CD4-positive, alpha-beta T cell treated with Interleukin-21 for 1 hour (primary cell): ENCODE measurements around the gene C6orf89.

Experiments used
- DNase-seq: peaks from one replicate; pipeline ENCODE4 v3.0.0-alpha.2; 2020

The C6orf89 gene

DNA sequence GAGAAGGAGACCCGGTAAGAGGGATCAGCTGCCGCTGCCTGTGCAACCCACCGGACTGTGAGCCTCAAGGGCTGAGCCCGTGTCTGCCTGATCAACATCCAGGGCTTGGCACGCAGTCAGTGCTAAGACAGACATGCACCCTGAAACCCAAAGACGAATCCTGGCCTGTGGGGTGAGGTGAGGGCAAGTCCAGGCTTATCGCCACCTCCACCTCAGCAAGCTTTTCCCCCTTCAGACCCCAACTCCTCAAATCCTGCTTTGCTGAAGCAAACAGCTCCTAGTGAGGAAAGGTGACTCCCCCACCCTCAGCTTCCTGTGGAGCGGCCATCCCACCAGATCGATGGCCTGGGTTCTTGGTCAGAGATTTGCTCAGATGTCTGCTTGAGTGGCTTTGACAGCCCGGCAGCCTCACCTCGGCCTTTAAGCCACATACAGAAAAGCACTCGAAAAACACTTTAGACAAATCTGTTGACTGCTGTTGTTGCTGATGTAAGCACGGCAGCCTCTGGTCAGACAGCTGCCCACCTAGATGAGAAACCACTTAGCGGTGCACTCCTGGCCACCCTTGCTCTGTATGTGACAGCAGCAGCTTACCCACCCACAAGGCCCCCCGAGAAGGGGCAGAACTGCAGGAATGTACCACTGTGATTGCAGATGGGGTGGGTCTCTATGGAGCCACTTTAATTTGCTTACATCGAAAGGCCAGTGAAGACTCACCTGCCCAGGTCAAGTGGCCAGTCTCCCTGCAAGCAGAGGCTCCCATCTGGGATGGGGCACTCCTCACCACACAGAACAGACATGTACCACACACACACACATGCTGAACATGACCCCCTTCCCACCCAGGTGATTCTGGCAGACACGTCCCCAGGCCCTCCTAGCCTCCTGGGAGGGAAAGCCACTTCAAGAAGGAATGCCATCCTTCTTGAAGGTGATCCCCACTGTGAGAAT lies 85.4 kb downstream of the C6orf89 start:
- DNase-seq = no peak

- DNase-seq = no peak
Observed at GRCh38 chr6:36971921-36972673, 86.3 kb downstream of the C6orf89 start.

- no peak for DNase-seq
Observed at GRCh38 chr6:36973190-36973589, 87.4 kb downstream of the C6orf89 start.

DNA sequence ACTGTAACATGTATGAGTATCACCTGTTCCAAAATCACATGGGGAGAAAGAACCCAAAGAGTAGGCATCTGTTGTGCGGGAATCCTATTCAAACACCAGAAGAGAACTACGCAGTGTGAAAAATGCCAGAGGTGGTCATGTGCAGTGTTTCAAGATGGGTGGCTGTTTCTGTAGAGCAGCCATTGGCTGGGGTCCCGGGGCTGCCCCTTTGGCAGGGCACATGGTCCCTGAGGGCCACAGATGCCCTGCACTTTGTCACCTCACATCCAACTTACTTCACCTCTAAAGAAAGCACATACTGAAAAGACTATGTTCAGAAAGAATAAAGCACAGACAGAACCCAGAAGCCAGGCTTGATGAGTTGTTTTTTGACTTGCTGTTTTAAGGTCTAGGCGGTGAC lies 87.9 kb downstream of the C6orf89 start:
- DNase-seq = no peak

GRCh38 chr6:36975231-36976006 lies 89.7 kb downstream of the C6orf89 start:
- DNase-seq = no peak

DNA sequence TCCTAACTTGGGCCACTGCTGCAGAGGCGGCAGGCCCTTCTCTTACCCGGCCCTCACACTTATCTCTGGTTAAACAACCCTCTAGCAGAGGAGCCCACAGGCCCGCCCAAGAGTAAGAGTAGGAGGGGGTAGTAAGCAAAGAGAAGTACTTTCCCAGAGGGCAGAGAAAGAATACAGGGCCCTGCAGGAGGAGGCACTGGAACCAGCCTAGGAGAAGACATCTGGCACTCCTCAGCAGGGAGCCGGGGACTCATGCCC lies 90.2 kb downstream of the C6orf89 start:
- no peak for DNase-seq

DNA sequence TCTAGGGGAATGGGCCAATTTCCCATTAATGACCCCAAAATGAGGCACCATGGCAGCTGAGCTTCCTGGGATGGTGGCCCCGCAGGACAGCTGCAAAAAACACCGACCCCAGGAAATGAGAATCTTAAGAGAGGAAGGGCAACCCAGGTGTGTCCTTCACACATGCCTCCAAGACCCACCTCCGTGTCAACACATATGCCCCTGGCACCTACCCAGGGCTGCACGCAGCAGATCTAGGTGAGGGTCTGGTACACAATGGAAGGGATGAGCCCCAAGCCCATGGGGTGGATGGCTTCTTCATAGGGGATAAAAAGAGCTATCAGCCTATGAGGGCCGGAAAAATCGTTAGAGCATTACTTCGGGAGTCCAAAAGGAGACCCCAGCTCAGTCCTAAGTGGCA lies 90.8 kb downstream of the C6orf89 start:
- no peak for DNase-seq

DNA sequence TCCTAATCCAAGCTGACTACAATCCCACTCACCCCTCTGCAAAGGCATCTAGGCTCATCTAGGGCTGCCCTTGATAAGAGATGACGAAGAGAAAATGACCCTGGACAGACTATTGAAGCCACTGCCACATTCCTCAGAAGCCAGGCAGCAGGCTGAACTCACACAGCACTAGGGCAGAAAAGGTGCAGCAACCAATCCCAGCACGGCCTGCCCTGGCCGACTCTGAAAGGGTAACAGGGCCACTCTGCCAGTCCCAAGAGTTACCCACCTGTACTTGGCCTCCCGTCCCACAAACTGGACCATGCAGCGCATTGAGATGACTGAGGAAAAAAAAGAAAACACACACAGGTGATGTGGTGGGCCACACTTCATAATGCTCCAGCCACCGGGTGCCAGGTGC lies 91.2 kb downstream of the C6orf89 start:
- DNase-seq = no peak

DNA sequence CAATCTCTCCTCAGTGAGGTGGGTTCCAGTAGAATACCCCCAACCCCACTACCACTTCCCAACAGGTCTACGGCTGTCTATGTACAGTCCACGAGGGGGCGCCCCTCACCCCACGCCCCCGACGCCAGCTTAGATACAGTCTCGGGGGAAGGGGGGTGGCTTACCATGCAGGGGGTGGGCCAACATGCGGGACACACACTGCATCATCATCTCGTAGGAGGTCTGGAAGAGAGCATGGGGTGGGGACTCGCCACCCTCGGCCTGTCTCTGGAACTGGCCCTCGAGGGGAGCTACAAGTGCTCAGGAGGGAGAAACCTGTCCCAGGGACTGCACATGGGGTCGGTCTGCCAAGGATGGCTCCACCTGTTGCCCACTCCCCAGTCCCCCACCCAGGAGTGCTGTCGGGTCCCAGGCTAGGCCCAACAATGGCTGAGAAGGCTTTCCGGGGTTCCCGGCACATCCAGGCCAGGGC lies 91.8 kb downstream of the C6orf89 start:
- no peak for DNase-seq
